ENCODE measurements around the gene YY1AP1.
"Not testable (repeated sequence)": the region's sequence is repeated elsewhere in the genome, so short reads cannot be mapped to it uniquely, and the experiment has no call there.

YY1AP1 gene

GRCh38 chr1:155688324-155689080 lies at the start of gene YY1AP1:
Gene YY1AP1 (minus strand): TSS chr1:155688774. CDS start chr1:155680436, 8,338 bp downstream.
- DNase-seq = peak; percentile 77

DNA sequence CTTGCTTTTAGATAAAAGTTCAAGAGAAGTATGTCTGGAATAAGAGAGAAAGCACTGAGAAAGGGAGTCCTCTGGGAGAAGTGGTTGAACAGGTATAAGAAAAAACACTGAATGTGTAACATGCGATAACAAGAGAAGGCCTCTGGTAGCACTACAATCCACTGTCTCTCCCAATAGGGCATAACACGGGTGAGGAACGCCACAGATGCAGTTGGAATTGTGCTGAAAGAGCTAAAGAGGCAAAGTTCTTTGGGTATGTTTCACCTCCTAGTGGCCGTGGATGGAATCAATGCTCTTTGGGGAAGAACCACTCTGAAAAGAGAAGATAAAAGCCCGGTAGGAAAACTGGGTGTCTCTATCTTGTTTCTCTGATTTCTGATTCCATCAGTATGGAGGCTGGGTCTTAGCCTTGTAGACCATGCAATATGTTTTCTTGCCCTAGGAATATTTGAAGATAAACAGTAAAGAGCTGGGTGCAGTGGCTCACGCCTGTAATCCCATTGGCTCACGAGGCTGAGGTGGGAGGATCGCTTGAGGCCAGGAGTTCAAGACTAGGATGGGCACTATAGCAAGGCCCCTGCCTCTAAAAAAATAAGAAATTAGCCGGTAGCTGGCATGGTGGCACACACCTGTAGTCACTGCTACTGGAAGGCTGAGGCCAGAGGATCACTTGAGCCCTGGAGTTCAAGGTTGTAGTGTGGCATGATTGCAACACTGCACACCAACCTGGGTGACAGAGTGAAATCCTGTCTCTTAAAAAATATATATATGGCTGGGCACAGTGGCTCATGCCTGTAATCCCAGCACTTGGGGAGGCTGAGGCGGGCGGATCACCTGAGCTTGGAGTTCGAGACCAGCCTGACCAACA lies 40.7 kb upstream of the YY1AP1 start:
- DNase-seq = no peak

- no peak for DNase-seq
Observed at GRCh38 chr1:155725142-155725541, 36.6 kb upstream of the YY1AP1 start.

GRCh38 chr1:155719703-155720102 lies 31.1 kb upstream of the YY1AP1 start:
- no peak for DNase-seq

GRCh38 chr1:155718524-155719115 lies 30.0 kb upstream of the YY1AP1 start:
- not testable (repeated sequence) for DNase-seq

GRCh38 chr1:155717041-155717440 lies 28.5 kb upstream of the YY1AP1 start:
- no peak for DNase-seq

GRCh38 chr1:155715777-155716176 lies 27.2 kb upstream of the YY1AP1 start:
- DNase-seq = no peak

DNA sequence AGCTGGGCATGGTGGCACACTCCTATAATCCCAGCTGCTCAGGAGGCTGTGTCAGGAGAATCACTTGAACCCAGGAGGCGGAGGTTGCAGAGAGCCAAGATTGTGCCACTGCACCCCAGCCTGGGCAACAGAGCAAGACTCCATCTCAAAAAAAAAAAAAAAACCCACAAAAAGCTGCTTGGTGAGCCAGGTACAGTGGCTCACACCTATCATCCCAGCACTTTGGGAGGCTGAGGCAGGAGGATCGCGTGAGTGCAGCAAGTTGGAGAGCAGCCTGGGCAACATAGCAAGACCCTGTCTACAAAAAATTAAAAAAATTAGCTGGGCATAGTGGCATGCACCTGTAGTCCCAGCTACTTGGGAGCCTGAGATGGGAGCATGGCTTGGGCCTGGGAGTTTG lies 26.5 kb upstream of the YY1AP1 start:
- not testable (repeated sequence) for DNase-seq

GRCh38 chr1:155713075-155713474 lies 24.5 kb upstream of the YY1AP1 start:
- DNase-seq = no peak

DNA sequence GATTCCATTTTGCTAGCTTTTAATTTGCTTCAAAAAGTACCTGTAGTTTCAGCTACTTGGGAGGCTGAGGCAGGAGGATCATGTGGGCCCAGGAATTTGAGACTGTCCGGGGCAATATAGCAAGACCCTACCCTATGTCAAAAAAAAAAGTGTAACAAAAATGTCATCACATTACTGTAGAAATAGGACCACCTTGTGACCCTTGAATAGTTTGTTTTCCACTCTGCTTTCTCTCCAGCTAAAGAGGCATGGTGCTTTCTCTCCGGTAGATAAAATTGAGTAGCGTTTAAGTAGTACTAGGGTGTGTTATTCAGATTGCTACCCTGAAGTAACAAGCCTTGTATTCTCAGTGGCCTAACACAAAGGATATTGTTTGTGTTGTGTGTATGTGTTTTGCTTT lies 24.1 kb upstream of the YY1AP1 start:
- not testable (repeated sequence) for DNase-seq

DNA sequence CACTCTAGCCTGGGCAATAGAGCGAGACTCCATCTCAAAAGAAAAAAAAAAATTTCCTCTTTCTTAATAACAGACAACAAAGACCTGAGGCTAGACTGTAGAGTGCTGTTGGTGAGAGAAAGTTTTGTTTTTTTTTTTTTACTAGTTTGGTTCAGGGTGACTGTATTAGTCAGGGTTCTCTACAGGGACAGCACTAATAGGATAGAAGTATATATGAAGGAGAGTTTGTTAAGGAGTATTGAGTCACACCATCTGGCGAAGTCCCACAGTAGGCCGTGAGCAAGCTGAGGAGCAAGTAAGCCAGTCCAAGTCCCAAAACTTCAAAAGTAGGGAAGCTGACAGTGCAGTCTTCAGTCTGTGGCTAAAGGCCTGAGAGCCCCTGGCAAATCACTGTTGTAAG lies 22.9 kb upstream of the YY1AP1 start:
- DNase-seq = not testable (repeated sequence)

- DNase-seq = no peak
Observed at GRCh38 chr1:155709391-155709790, 20.8 kb upstream of the YY1AP1 start.

DNA sequence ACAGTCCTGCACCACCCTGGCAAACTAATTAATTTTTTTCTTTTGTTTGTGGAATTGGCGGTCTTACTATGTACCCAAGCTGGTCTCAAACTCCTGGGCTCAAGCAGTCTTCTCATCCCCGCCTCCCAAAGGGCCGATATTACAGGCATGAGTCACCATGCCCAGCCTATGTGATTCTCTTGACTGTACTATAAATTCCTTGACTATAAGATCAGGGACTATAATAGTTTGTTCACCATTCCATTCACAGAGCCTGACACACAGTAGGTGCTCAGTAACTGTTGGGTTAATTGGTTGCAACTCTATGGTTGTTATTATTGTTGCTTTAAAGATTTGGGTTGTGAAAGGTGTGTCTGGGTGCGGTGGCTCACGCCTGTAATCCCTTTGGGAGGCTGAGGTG lies 17.6 kb upstream of the YY1AP1 start:
- DNase-seq = no peak

DNA sequence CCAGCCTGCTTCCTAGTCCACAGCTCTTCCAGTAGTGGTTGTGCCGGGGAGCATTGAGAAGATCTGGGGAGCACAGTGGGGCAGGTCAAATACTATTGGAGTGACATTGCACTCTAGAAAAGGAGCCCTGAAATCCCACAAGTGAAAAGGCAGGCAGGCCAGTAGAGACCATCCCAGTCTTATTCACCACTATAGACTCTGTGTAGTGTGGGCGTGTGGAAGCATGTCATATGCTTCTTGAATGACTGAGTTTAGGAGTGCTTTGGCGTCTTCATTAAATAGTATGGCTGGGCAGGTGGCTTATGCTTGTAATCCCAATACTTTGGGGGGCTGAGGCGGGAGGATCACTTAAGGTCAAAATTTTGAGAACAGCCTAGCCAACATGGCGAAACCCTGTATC lies 15.8 kb upstream of the YY1AP1 start:
- not testable (repeated sequence) for DNase-seq

DNA sequence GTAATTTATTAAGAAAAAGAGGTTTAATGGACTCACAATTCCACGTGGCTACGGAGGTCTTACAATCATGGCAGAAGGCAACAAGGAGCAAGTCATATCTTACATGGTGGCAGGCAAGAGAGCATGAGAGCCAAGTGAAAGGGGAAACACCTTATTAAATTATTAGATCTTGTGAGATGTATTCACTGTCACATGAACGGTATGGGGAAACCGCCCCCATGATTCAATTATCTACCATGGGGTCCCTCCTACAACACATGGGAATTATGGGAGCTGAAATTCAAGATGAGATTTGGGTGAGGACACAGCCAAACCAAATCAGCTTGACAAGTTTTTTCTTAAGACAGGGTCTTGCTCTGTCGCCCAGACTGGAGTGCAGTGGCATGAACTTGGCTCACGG lies 14.6 kb upstream of the YY1AP1 start:
- no peak for DNase-seq

DNA sequence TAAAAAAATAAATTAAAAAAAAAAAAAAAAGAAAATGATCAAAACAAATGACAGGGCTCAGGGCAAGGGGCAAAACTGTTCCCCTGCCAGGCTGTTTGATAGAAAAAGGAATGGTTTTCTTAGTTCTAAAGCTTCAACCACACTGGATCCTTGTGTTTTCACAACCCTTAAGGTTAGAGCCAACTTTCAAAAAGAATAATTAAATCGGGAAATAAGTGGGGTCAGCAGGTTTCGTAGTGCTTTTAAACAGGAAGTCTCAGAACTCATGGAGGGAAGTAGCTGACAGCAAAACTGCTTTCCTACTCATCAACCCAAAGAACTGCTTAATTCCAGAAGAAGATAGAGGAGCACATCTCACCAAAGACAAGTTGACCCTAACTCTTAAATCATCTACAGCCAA lies 13.1 kb upstream of the YY1AP1 start:
- DNase-seq = not testable (repeated sequence)

- not testable (repeated sequence) for DNase-seq
Observed at GRCh38 chr1:155699062-155699461, 10.5 kb upstream of the YY1AP1 start.

- DNase-seq = no peak
Observed at GRCh38 chr1:155698382-155699038, 9.9 kb upstream of the YY1AP1 start.

GRCh38 chr1:155697616-155698015 lies 9.0 kb upstream of the YY1AP1 start:
- not testable (repeated sequence) for DNase-seq

DNA sequence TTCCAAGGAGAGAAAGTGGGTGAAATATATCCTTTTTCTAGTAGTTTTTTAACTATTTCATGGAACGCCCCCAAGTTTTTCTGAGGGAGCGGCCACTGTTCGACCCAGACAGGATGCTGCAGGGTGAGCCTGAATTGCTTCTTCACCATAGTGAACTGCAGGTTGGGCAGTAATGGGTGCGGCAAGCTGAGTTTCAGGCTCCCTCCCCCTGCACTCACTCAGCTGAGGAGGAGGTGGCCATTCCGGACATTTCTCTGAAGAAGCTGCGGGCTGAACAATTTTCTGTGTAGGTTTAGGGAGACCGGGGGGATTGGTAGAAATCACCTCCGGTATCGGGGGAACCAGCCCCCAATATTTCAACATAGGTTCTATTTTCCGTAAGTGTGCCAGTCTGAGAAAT lies 8.5 kb upstream of the YY1AP1 start:
- DNase-seq = no peak

DNA sequence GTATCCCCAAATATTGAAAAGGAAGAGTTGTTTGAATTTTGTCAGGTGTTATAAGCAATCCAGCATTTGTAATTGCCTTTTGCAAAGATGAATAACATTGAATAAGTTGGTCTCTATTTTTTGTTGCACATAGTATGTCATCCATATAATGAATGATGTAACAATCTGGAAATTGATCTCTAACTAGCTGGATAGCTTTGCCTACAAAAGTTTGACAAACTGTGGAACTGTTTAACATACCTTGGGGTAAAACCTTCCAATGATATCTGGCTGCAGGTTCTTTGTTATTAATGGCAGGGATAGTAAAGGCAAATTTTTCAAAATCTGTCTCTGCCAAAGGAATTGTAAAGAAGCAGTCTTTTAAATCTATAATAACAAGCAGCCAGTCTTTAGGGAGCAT lies 8.0 kb upstream of the YY1AP1 start:
- DNase-seq = no peak

- DNase-seq = no peak
Observed at GRCh38 chr1:155695608-155696007, 7.0 kb upstream of the YY1AP1 start.

DNA sequence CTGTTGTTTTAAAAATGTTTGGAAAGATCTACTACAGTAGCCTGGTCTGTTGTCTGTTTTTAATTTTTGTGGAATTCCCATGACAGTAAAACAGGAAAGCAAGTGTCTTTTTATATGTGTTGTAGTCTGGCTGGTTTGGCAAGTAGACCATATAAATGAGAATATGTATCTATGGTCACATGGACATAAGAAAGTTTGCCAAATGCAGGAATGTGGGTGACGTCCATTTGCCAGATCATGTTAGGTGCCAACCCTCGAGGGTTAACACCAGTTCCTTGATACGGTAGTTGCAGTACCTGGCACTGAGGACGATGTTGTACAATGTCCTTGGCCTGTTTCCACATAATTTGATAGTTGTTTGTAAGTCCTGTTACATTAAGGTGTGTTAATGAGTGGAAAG lies 6.5 kb upstream of the YY1AP1 start:
- DNase-seq = no peak
